B cell (primary cell): ENCODE measurements around the gene PDE11A.

Experiments used
- CTCF ChIP-seq: fragments of 200-600 bp; IDR thresholded peaks from one replicate; pipeline ENCODE4 v1.8.0; 2022; ENCODE audit warnings: antibody characterized with exemption, mild to moderate bottlenecking
- EZH2 ChIP-seq: IDR thresholded peaks from 2 replicates; pipeline ENCODE4 v1.6.1; 2012; ENCODE audit warnings: borderline replicate concordance, low read depth, mild to moderate bottlenecking, moderate library complexity, low read length; ENCODE audit not compliant: insufficient read depth, poor library complexity, severe bottlenecking

DNA sequence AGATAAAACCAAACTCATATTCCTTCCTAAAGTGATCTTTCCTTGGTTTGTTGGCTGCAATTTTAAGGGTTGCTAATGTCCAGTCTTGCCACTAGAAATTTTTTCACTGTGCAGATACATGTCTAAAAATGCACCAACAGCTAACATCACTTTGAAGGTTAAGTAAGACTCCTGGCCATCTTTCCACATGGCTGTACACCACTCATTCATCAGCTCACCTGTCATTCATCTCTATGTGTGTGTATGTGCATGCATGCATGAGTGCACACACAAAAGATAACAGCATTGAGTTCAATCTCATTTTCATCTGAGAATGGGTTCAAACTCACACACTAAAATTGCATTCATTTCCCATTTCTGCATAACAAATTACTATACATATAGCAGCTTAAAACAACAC, 203.8 kb downstream of the PDE11A start:
- TF ChIP-seq CTCF: no peak
- no peak for TF ChIP-seq EZH2
